CD4-positive, alpha-beta T cell (primary cell): ENCODE measurements around the gene KCNIP4. TPM values are rescaled to one million over a fixed set of nuclear protein-coding genes. Genes with fewer than 3 reads are reported as not detected.
A peak's percentile ranks its signal among the peaks of the same experiment; 100 is the strongest.

Source experiments
- ATAC-seq: fragments of 200-7000 bp; cut with Tn5 transposase; one replicate; pipeline ENCODE4 v1.10.0; 2022; ENCODE audit warnings: mild to moderate bottlenecking; ENCODE audit not compliant: poor library complexity
- CTCF ChIA-PET: fragments of 350-600 bp; sonication (Branson Sonifier 250); formaldehyde crosslinking; loops from one replicate; lab custom pipeline; 2021; ENCODE audit warnings: antibody characterized with exemption, inconsistent platforms; lab: Charles Lee
- POLR2A ChIA-PET: fragments of 350-600 bp; sonication (Branson Sonifier 250); formaldehyde crosslinking; loops from one replicate; lab custom pipeline; 2021; ENCODE audit warnings: antibody characterized with exemption, inconsistent platforms; lab: Charles Lee
- DNase-seq, 14 experiments: peaks; one replicate each; pipeline ENCODE4 v3.0.0-alpha.2; 2013 to 2020; ENCODE audit warnings: mixed read lengths in 2 of 14
- H3K27ac ChIP-seq, 2 donors: one replicate each; pipeline versions ENCODE4 v1.5.1 to v1.7.0; 2013; ENCODE audit warnings: low read length in 2 of 2, low read depth in 1 of 2, mild to moderate bottlenecking in 1 of 2
- H3K27me3 ChIP-seq, 2 experiments: 1 replicate in 1 of 2; 2 replicates in 1 of 2; pipeline versions ENCODE4 v1.6.1 to v1.7.0; 2013; ENCODE audit warnings: low read length in 2 of 2, control low read depth in 1 of 2, mild to moderate bottlenecking in 1 of 2, moderate library complexity in 1 of 2; ENCODE audit not compliant: insufficient read depth in 2 of 2, control insufficient read depth in 1 of 2
- H3K36me3 ChIP-seq: one replicate; pipeline ENCODE4 v1.6.1; 2013; ENCODE audit warnings: low read length, control low read depth; ENCODE audit not compliant: insufficient read depth
- H3K4me1 ChIP-seq: one replicate; pipeline ENCODE4 v1.6.1; 2013; ENCODE audit warnings: low read length, control low read depth; ENCODE audit not compliant: insufficient read depth
- H3K4me3 ChIP-seq: one replicate; pipeline ENCODE4 v1.5.1; 2013; ENCODE audit warnings: mild to moderate bottlenecking, low read length, moderate library complexity
- H3K9me3 ChIP-seq, 2 experiments: 1 replicate in 1 of 2; 2 replicates in 1 of 2; pipeline versions ENCODE4 v1.6.1 to v1.7.0; 2013; ENCODE audit warnings: low read length in 2 of 2, mild to moderate bottlenecking in 2 of 2, control low read depth in 1 of 2, moderate library complexity in 1 of 2; ENCODE audit not compliant: control insufficient read depth in 1 of 2, insufficient read depth in 1 of 2
- H3K27ac Mint-ChIP-seq: one replicate; pipeline ENCODE4 v1.8.0; 2020; ENCODE audit warnings: mixed read lengths
- H3K27me3 Mint-ChIP-seq: one replicate; pipeline ENCODE4 v1.8.0; 2021; ENCODE audit warnings: mixed read lengths
- H3K36me3 Mint-ChIP-seq: one replicate; pipeline ENCODE4 v1.8.0; 2021; ENCODE audit warnings: low read depth, mixed read lengths
- H3K4me1 Mint-ChIP-seq: one replicate; pipeline ENCODE4 v1.8.0; 2021; ENCODE audit warnings: low read depth, mixed read lengths
- H3K4me3 Mint-ChIP-seq: one replicate; pipeline ENCODE4 v1.8.0; 2020; ENCODE audit warnings: mild to moderate bottlenecking, mixed read lengths
- H3K9me3 Mint-ChIP-seq: one replicate; pipeline ENCODE4 v1.8.0; 2020; ENCODE audit warnings: mixed read lengths
- CTCF ChIP-seq: fragments of 200-600 bp; IDR thresholded peaks from one replicate; pipeline ENCODE4 v1.8.0; 2022; ENCODE audit warnings: antibody characterized with exemption, mild to moderate bottlenecking
- intact Hi-C, 2 experiments: fragments of 100-400 bp; cut with DNase I in 1 of 2; cut with micrococcal nuclease in 1 of 2; formaldehyde crosslinking; loops; one replicate each; pipeline versions ENCODE4 v1.15.1 to v1.9.0; 2023 to 2025; cut with DNase I, micrococcal nuclease
- total RNA-seq, 174 experiments: library from RNA in 2 of 174; stranded (reverse) in 2 of 174; gene quantifications; one replicate each; pipeline ENCODE4 v1.2.3 and lab custom pipeline; 2021 to 2026

The KCNIP4 gene
- total RNA-seq, 2 experiments from 2014 or later: not detected

- Mint-ChIP-seq H3K9me3 (no peaks in the 10 kb centered on the region), H3K27ac (no peak overlapping the region), H3K27me3 (peaks cover 11% of the 10 kb centered on the region), H3K36me3 (no peaks in the 10 kb centered on the region), H3K4me3 (no peak overlapping the region), H3K4me1 (no peaks in the 10 kb centered on the region)
- DNase-seq: no peak
- Histone ChIP-seq H3K9me3 (peaks cover 0 to 5% of the 10 kb centered on the region in 2 experiments), H3K4me1 (no peaks in the 10 kb centered on the region), H3K27ac (no peak overlapping the region), H3K4me3 (no peak overlapping the region), H3K27me3 (peaks cover 0 to 4% of the 10 kb centered on the region in 2 experiments), H3K36me3 (no peaks in the 10 kb centered on the region)
- ChIA-PET POLR2A (no interaction called here), CTCF (no interaction called here)
- intact Hi-C loops: no loop called here
- no peak for ATAC-seq
- TF ChIP-seq CTCF: no peak
These were observed 172.9 kb downstream of the KCNIP4 start for GRCh38 chr4:21775703-21776102.

- H3K27me3 Mint-ChIP-seq: no peaks in the 10 kb centered on the region
- no peaks in the 10 kb centered on the region for H3K36me3 Mint-ChIP-seq
- Histone ChIP-seq H3K9me3 (no peaks in the 10 kb centered on the region), H3K27me3 (no peaks in the 10 kb centered on the region), H3K27ac (no peak overlapping the region), H3K36me3 (no peaks in the 10 kb centered on the region), H3K4me1 (no peaks in the 10 kb centered on the region), H3K4me3 (no peak overlapping the region)
- CTCF ChIA-PET: no interaction called here
- H3K4me1 Mint-ChIP-seq: no peaks in the 10 kb centered on the region
- TF ChIP-seq CTCF: no peak
- H3K27ac Mint-ChIP-seq: no peak overlapping the region
- intact Hi-C loops: loop anchor here (5.0 kb wide), 3 partner anchors 997 to 1352 kb away; no protein-coding TSS in a partner anchor
- POLR2A ChIA-PET: no interaction called here
- DNase-seq (no peak), ATAC-seq (no peak)
- H3K4me3 Mint-ChIP-seq: no peak overlapping the region
- no peaks in the 10 kb centered on the region for H3K9me3 Mint-ChIP-seq
These were observed 179.0 kb downstream of the KCNIP4 start for GRCh38 chr4:21769404-21770147.

- ATAC-seq: no peak
- Histone ChIP-seq H3K9me3 (no peaks in the 10 kb centered on the region), H3K4me1 (no peaks in the 10 kb centered on the region), H3K27me3 (no peaks in the 10 kb centered on the region), H3K36me3 (no peaks in the 10 kb centered on the region), H3K4me3 (no peak overlapping the region), H3K27ac (no peak overlapping the region)
- intact Hi-C loops: loop anchor here (5.0 kb wide), 3 partner anchors 996 to 1351 kb away; no protein-coding TSS in a partner anchor
- ChIA-PET POLR2A (no interaction called here), CTCF (no interaction called here)
- H3K27ac Mint-ChIP-seq: no peak overlapping the region
- peak in 3 of 14 experiments; percentile 26 to 32 (median 28) for DNase-seq
- peak; percentile 70 for TF ChIP-seq CTCF
- H3K27me3 Mint-ChIP-seq: no peaks in the 10 kb centered on the region
- no peaks in the 10 kb centered on the region for H3K4me1 Mint-ChIP-seq
- no peaks in the 10 kb centered on the region for H3K36me3 Mint-ChIP-seq
- no peaks in the 10 kb centered on the region for H3K9me3 Mint-ChIP-seq
- no peak overlapping the region for H3K4me3 Mint-ChIP-seq
These were observed 179.9 kb downstream of the KCNIP4 start for GRCh38 chr4:21768349-21769310.
